ENCODE results near the gene MYCBP.
A peak's percentile ranks its signal among the peaks of the same experiment; 100 is the strongest.

MYCBP gene

GRCh38 chr1:38820860-38821259 lies 52.3 kb downstream of the MYCBP start:
- no peak for DNase-seq (ENCODE audit: low read depth)

- no peak for DNase-seq (ENCODE audit: low read depth)
Measured at GRCh38 chr1:38819516-38819915, 53.6 kb downstream of the MYCBP start.

DNA sequence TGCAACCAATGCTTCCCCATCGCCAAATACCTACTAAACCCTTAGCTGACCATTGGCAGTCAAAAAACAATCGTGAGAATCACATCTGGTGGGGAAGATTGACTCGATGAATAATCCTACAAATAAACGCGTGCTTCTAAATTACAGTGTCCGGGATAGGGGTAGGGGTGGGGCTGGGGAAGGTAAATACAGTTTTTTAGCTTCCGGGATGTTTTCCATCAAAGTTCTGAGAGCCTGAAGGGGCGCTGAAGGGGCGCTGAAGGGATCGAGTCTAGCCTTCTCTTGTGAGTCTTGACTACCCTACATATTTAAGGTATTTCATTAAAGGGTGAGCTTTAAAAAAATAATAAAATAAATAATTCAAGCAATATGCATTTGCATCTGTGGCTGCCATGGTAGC lies 54.1 kb downstream of the MYCBP start:
- DNase-seq (ENCODE audit: low read depth), result no peak

DNA sequence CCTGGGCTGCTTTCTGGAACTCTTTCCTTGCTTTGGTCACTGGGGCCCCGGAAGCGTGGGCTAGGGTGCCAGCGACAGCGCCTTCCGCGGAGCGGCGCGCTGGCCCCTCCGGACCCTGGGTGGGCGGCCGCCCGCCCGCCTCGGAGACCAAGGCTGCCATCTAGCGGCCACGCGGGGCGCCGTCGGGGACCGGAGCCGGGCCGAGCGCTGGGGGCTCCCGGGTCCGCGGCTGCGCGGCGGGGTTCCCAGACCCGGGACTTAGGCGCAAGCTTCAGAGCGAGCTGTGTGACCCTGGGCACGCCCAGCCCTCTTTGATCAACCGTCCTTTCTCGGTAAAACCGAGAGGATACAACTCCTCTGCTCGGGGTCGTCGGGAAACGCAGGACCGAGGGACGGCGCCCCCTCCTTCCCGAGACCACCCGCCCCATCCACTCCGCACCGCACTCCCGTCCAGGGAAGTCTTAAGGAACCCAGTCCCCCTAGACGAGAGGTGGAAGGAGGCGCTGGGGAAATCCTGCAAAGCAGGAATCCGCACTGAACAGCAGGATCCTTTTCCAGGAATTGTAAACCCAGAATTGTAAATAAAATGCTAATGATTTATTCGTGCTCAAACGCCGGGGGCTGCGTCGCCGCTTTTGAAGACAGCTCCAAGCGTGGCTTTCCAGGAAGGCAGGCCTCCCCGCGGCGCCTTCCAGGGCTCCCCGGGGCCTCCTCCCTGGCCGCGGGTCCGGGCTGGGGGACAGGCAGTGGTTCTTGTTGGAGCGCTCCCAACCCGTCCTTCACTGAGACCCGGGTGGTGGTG lies 54.8 kb downstream of the MYCBP start:
- DNase-seq (ENCODE audit: low read depth), result no peak

DNA sequence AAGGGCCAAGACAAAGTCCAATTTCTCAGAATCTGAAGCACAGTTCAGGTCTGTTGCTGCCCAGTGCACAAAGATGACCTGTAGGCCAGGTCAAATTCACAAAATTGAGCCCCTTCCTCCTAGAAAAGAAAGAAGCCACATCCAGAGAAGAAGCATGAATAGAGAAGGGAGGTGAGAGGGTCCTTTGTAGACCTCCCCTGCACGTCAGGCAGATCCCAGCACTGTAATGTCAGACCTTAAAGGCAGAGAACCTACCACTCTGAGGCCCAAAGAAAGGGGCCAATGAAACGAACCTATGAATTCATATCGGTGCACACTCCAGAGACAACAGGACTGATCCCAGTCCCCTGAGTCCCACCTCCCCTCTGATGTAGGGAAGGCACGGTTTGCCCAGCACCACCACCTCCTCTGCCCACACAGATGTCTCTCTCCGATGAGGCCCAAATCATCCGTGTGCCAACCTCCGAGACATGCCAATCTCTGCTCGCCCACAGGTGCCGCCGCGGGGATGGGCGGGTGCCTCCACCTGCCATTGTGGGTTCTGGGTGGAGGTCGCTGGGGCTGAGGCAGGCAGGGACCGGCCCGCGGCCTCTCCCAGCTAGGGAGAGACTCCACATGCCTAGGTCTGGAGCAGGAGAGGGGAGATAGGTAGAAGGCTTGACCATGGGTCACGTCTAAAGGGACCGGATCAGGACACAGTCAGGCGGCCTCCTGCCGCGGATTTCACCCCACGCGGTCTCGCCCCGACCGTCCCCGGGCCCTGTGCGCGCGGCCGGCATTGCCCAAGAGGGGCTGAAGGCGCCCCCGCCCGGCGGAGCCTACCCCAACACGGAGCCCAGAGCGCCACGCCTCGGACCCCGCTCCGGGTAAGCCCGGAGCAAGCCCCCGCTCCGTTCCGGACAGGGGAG lies 55.6 kb downstream of the MYCBP start:
- DNase-seq (ENCODE audit: low read depth), result no peak

DNA sequence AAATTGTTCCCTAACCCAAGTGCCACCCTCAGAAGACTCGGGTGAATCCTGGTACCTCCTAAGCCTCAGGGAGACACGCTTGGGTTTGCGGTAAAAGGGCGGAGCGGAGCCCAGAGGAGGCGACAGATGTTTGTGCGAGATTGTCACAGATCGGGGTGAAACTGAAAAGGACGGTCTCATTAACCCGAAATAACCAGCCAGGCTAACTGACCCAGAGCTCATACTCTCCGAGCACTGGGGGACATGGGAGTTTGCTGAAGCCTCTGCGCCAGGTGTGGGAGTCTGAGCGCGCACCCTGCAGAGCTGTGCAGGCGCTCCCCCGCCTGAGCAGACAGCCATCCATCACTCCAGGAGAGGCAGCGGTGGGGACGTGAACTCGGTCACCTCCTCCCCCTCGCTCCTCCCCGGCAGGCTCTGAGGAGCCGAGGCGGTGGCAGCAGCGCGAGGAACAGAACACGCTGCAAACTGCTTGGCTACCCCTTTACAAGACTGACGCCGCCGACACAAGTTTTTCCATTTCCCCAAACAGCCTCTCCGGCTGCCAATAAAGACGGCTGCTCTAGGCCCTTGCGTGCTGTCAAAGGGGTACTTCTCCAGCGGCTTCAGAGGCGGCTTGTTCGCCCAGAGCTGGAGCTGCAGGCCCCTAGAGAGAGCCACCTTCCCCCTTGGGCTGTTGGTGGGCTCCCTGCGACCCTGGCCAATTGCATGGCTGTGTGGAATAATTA lies 57.1 kb downstream of the MYCBP start:
- DNase-seq (ENCODE audit: low read depth), result peak; percentile 70

- no peak for DNase-seq (ENCODE audit: low read depth)
Measured at GRCh38 chr1:38814984-38815464, 58.1 kb downstream of the MYCBP start.

GRCh38 chr1:38814444-38814983 lies 58.6 kb downstream of the MYCBP start:
- DNase-seq (ENCODE audit: low read depth), result no peak

DNA sequence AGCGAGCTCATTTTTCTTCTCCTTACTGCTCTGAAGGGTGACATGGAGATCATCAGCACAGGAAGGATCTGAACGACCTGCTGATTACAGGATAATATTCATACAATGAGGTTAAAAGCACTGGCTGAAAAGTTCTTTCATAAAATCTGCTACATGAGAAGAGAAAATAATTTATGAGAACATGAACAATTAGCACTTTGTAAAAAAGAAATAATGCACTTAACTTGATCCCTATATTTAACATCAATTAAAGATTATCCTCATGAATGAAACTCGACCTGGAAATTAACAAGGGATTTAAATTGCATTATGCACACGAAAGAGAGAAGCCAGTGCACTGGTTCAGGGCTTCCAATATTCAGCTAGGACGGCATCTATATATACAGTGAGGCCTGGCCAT lies 60.2 kb downstream of the MYCBP start:
- DNase-seq (ENCODE audit: low read depth), result no peak
